ENCODE data around the gene TMEM154.
A peak's percentile ranks its signal among the peaks of the same experiment; 100 is the strongest.

The TMEM154 gene

GRCh38 chr4:152590179-152591031, 89.4 kb downstream of the TMEM154 start:
- peak; percentile 64 for DNase-seq

- no peak for DNase-seq
These were observed 90.9 kb downstream of the TMEM154 start for GRCh38 chr4:152588869-152589268.

DNA sequence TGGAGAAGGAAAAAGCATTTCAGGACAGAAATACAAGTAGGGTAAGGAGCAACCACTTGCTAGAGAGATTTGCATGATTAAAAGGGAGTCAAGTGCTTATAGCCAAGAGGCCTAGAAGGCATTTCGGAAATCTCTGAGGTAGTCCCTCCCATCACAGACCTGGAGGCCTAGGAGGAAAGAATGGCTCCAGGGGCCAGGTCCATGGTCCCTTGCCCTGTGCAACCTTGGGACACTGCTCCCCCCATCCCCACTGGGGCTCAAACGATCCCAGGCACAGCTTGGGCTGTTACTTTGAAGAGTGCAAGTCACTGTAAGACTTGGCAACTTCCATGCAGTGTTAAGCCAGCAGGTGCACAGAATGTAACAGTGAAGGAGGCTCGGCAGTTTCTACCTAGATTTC, 92.7 kb downstream of the TMEM154 start:
- no peak for DNase-seq

GRCh38 chr4:152586668-152587067, 93.1 kb downstream of the TMEM154 start:
- no peak for DNase-seq

GRCh38 chr4:152585023-152585441, 94.8 kb downstream of the TMEM154 start:
- no peak for DNase-seq

DNA sequence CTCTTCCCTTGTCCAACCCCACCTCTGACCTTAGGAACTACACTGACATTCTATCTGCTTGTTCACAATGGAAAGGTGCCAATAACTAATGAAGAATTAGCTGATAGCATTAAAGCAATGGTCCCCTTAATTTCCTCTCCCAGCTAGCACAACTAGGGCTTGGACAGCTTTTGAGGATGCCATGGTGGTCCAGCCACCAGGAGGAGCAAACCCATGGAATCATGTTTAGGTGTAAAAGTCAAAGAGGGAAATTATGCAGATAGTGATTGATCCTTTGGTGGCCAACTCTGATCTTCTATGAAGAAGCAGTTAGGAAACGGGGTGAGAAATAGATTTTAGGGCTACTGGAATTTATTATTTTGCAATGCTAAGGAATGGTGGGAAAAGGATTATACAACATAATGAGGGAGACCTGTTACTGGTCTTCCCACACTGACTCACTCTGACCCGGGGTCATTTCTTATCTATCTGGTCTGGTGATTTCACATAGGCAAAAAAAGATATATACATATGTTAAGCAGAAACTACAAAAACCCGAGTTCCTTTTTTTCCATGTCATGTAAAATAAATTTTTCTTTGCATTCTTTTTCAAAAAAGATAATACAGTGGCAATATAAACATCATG, 98.1 kb downstream of the TMEM154 start:
- DNase-seq, result no peak

DNA sequence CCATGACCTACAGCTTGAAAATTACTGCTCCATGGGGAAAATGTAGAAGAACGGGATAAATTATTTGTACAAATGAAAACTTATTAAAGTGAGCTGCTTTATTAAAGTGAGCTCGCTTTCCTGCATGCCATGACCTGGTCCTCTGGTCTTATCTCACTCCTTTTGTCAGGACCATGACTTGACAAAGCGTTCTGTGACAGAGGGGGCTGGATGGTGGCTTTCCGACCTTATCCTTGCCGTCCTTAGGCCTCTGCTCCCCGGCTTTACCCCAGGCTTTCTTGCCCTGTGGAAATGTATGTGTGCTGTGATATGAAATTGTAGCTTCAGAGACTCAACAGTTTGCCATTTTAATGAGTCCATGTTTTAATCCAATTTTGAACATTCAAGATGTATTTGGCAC, 99.9 kb downstream of the TMEM154 start:
- DNase-seq, result no peak

GRCh38 chr4:152579107-152579764, 100.6 kb downstream of the TMEM154 start:
- no peak for DNase-seq

GRCh38 chr4:152578670-152579069, 101.1 kb downstream of the TMEM154 start:
- no peak for DNase-seq

DNA sequence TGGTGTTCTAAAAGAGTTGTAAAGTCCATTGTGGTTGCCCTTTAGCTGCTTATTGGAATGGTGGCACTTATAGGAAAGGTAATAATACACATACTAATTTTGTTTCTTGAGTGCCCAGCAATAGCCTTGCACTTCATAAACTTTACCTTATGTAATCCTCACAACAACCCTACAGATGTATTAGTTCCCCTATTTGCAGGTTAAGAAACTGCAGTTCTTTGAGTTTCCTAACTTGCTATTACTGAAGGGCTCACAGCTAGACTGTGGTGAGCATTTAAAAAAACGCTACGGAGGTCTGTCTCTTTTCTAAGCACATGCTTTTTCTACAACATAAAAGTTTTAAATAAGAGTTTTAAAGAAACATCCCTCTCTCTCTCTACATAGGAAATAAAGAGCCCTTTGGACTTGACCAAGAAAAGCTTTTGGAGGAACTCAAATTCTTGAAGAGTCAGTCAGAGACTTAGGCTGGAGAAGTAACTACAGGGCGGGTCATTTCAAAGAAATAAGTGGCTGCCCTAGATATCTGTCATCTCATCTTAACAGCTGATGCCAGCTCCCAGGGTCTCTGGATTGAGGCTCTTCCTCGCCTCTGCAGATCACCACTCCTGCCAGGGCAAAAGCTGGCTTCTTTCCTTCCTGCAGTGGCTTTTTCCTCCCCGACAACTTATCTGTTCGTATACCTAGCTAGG, 101.9 kb downstream of the TMEM154 start:
- DNase-seq, result no peak

GRCh38 chr4:152575533-152575932, 104.3 kb downstream of the TMEM154 start:
- no peak for DNase-seq

DNA sequence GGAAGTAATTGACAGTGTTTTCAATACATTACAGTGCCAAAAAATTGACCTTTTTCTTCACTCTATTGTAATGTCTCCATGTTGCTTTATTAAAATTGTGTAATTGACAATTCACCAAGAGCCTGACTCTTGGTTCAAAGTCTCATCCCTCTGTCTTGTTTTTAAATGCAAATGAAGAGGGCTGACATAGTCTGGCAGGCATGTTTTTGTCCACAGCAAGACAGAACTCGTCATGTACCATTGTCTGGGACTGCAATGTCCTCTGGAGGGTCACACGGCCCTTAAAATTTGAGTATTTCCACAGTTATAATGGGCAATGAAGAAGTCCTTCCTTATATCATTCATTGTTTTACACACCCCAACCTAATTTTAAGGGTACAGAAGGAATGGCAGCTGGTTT, 105.9 kb downstream of the TMEM154 start:
- DNase-seq, result no peak

GRCh38 chr4:152572417-152573086, 107.2 kb downstream of the TMEM154 start:
- DNase-seq, result no peak

- DNase-seq, result no peak
These were observed 108.0 kb downstream of the TMEM154 start for GRCh38 chr4:152571770-152572169.

- DNase-seq, result no peak
These were observed 108.5 kb downstream of the TMEM154 start for GRCh38 chr4:152571296-152571695.
